ENCODE measurements around the gene CCN5.
A peak's percentile ranks its signal among the peaks of the same experiment; 100 is the strongest.
"Not testable (repeated sequence)": the region's sequence is repeated elsewhere in the genome, so short reads cannot be mapped to it uniquely, and the experiment has no call there.

Gene CCN5, protein sequence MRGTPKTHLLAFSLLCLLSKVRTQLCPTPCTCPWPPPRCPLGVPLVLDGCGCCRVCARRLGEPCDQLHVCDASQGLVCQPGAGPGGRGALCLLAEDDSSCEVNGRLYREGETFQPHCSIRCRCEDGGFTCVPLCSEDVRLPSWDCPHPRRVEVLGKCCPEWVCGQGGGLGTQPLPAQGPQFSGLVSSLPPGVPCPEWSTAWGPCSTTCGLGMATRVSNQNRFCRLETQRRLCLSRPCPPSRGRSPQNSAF

DNA sequence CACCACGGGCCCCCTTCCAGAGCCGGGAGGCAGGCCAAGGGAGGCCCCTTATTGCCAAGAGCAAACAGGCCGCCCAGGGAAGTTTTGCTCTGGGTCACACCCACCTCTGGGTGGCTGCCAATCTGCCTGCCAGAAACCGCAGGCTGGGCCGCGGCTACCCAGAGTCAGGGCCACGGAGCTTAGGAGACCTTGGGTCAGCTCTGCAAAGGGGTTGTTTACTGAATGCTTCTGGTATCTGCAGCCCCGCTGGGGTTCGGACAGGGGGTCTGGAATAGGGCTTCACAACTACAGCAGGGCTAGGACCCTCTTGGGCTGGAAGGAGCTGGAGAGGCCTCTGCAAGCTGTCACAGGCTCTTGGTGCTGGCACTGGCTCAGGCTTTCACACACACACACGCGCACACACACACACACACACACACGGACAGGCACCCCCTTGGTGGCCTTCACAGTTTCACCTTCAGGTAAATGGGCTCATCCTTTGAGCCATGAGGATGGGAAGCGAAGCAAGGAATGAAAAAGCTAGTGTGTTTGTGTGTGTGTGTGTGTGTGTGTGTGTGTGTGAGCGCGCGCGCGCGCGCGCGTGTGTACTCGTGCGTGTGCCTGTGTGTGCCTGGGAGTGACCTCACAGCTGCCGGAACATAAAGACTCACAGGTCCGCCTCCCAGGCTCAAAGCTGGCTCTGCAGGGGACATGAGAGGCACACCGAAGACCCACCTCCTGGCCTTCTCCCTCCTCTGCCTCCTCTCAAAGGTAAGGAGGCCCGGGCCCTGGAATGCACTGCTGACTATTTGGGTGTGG, at the start of gene CCN5:
CCN5 (plus strand) TSS at position 669 of the 798 bp plus-strand sequence; CDS start at position 691, 22 bp downstream.
- no peak for FAIRE-seq

DNA sequence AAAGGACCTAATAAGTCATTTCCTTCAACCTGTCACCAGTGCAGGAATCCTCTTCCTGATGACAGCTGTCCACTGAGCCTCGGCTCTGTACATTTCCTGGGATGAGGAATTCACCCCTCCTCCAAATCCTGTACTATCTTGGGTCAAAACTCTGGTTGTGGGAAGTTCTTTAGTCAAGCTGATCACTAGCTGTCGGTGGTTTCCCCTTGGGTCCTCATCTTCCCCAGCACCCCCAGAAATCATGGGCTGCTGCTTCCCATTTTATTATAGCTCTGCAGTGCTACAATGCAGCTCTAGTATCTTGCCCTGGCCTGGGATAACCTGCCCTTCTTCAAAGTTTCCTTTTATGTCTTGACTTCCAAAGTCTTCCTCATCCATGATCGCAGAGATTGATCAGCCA, 49.1 kb upstream of the CCN5 start:
- no peak for FAIRE-seq

DNA sequence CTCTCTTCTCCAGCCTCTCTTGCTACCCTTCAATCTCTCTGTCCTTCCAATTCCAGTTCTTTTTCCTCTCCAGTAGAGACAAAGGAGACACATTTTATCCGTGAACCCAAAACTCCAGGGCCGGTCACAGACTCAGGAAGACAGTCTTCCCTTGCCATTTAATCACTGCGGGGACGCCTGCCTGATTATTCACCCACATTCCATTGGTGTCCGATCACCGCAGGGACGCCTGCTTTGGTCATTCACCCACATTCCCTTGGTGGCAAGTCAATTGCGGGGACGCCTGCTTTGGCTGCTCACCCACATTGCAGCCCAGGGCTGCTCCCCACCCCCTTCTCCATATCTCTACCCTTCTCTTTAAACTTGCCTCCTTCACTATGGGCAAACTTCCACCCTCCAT, 44.3 kb upstream of the CCN5 start:
- not testable (repeated sequence) for FAIRE-seq

DNA sequence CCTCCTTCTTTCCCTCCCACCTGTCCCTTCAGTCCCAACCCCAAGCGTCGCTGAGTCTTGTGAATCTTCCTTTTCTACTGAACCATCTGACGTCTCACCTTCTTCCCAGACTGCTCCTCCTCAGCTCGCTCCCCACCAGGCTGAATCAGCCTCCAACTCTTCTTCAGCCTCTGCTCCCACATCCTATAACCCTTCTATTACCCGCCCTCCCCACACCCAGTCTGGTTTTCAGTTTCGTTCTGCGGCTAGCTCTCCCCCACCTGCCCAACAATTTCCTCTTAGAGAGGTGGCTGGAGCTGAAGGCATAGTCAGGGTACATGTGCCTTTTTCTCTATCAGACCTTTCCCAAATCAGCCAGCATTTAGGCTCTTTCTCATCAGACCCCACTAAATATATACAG, 43.6 kb upstream of the CCN5 start:
- FAIRE-seq = not testable (repeated sequence)

DNA sequence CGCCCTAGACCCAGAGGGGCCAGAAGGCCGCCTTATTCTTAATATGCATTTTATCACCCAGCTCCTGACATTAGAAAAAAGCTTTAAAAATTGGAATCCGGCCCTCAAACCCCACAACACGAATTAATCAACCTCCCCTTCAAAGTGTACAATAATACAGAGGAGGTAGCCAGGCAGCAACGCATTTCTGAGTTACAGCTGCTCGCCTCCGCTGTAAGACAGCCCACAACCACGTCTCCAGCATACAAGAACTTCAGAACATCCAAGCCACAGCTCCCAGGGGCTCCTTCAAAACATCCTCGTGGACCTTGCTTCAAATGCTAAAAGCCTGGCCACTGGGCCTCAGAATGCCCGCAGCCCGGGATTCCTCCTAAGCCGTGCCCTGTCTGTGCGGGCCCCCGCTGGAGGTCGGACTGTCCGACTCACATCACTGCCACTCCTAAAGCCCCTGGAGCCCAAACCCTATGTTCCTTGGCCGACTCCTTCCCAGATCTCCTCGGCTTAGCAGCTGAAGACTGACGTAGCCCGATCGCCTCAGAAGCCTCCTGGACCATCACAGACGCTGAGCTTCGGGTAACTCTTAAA, 42.8 kb upstream of the CCN5 start:
- FAIRE-seq = not testable (repeated sequence)

DNA sequence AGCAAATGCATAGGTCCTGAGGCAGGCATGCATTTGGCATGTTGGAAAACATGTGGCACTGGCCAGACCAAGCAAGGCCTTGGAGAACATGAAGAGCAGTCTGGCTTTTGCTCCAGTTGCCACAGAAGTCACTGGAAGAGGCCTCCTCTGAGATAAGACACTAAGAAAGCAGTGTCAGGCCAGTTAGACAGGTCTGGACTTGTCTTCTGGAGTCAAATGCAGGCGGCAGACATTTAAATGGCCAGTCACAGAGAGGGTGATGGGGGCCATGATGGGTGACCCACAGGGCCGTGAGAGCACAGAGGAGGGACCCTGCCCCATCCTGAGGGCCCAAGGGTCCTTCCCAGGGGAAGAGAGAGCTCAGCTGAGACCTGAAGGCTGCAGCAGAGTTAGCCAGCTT, 36.9 kb upstream of the CCN5 start:
- FAIRE-seq = no peak

DNA sequence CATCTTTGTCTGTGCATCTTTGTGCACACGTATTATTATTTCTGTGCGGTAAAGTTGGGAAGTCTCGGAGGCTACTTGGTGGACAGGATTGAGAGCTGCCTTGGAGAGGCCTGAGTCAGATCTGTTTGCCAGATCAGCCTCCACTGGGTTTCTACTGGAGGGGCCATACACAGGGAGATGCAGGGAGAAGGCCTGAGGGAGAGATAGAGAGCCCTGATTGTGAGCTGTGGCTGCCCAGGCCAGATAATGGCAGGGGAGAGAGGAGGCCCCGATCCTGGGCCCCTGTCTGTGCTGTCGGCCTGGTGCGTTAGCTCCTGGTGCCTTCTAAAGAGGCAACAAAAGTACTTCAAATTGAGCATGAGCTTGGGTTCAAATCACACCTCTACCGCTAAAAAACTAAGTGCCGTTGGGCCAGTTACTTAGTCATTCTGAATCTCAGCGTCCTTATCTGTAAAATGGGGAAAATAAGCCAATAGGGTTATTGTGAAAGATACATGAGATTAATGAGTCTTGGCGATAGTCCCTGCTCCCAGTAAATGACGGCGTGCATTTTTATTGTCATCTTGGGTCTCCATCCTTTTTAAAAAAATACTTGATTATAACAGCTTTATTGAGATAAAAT, 36.1 kb upstream of the CCN5 start:
- no peak for FAIRE-seq

DNA sequence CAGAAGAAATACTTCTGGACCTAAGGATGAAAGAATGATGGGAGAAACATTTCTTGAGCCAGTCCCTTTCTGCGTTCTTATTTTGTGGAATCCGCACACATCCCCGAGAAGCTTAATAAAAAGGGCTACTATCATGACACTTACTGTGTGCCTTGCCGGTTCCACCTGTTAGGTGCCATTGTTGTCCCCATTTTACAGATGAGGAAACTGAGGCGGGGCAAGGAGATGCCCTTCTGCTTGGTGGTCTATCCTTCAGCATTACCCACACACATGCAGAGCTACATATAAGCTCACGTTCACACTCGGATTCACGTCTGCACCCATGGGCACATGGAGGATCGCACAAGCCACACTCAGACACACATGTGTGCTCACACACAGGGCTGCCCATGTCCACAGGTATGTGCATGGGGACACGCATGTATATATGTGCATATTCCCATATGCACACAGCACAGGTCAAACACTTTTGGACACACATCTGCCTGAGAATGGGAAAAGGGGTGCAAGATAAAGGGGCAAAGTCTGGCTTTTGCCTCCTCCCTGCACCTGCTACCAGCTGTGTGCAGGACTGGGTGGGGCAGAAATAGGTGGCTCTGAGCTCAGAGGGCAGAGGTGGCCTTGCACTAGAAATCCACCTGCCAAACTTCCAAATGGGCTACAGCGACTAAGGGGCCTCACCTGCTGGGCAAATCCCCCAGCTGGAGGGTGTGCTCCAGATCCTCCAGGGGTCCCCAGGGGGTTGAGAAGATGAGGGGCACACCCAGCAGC, 33.2 kb upstream of the CCN5 start:
- FAIRE-seq = no peak

DNA sequence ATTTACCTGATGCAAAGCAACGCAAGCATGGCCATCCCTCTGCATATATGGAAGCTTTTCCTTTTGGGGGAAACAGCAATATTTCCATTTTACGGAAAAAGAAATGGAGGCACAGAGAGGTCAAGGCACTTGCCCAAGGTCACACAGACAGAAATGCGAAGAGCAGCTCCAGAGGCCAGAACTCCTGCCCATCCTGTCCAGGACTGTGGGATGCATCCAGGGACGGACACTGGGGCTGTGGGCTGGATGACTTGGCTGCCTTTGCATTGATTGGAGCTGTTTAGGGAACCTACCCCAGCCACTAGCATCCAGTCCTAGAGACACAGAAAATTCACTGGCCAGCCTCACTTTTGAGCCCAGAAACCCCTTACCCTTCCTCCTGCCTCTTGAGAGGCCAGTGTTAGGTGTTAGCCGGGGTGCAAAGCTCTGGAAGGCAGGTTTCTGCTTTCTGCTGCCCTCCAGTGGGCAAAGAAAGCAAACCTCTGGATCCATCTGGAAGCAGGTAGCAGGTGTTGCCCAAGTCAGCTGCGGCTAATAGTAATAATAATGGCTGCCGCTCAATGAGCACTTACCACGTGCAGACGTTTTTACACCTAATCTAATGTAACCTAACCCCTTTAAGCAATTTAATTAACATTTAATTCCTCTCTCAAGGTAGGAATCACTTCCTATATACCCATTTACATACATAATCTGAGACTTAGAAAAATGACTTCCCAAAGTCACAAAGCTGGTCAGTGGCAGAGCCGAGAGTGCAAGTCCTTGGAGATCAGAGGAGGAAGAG, 31.7 kb upstream of the CCN5 start:
- FAIRE-seq = no peak

DNA sequence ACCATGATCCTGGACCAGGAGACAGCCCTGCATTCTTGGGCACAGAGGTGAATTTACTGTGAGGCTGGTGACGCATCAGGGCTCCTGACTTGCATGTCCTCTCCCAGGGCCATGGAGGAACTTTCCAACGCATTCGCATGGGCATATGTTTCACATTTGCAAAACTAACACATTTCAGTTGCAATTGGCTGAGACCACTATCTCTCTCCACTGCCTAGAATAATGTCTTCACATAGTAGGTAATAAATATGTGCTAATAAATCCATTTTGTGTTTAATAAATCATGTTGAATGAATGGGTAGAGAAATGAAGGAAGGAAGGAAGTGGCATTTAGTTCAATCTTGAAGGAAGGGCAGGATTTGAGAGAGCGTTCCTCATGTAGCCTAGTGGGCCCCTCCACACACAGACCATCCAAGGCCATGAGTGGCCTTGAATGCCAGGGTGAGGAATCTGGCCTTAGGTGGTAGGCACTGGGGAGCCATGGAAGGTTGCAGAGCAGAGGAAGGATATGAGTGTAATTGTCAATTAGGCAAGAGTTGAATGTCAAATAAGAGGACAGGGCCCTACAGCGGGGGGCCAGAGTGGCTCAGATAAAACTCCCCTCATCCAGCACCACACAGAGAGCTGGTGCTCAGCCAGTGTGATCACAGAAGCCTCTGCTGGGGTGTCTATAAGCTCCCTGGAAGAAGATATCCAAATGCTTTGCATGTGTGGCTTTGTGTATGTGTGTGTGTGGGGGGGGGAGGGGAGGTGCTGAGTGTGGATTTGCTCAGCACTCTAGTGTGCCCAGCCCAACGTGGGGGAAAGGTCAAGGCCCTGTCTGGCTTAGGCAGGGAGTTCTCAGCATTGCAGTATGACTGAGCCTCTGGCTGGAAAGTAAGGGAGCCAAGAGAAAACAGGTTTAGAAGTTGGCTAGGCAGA, 30.9 kb upstream of the CCN5 start:
- FAIRE-seq = no peak

DNA sequence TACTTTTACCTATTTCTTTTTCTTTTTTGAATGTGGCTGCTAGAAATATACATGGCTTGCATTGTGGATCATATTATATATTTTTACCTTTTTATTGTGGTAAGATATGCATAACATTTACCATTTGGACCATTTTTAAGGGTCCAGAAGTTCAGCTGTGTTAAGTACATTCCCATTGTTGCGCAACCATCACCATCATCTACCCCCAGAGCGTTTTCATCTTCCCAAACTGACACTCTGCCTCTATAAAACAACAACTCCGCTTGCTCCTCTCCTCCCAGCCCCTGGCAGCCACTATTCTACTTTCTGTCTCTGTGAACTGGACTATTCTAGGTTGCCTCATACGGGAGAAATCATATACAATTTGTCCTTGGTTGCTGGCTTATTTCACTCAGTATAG, 28.2 kb upstream of the CCN5 start:
- no peak for FAIRE-seq

DNA sequence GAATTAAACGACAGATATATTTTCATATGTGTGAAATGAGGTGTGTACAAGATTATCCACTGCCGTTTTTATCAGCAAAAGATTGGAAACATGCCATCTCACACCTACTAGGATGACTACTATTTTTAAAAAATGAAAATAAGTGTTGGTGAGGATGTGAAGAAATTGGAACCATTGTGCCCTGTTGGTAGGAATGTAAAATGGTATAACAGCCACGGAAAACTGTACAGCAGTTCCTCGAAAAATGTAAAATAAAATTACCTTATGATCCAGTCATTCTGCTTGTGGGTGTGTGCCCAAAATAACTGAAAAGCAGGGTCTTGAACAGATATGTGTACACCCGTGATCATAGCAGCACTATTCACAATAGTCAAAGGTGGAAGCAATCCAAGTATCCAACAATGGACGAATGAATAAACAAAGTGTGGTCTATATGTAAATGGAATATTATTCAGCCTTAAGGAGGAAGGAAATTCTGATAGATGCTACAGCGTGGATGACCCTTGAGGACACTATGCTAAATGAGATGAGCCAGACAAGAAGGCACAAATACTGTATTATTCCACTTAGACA, 27.0 kb upstream of the CCN5 start:
- FAIRE-seq = no peak

DNA sequence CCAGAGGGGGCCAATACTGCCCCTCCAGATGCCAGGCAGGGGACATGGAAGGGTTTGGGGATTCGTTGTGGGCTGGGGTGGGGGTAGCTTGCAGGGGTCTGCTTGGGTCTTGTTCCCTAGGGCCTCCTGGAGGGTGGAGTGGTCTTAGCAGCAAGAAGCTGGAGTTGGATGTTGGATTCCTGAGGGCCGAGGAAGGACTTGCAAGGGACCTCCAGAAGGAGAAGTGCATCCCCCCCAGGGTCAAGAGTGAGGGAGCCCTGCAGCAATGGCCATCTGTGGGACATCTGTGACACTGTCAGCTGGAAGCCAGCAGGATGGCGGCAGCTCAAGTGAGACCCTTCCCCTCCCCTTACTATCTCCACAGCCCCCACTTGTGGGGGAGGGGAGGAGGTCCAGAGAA, 25.4 kb upstream of the CCN5 start:
- FAIRE-seq = no peak

DNA sequence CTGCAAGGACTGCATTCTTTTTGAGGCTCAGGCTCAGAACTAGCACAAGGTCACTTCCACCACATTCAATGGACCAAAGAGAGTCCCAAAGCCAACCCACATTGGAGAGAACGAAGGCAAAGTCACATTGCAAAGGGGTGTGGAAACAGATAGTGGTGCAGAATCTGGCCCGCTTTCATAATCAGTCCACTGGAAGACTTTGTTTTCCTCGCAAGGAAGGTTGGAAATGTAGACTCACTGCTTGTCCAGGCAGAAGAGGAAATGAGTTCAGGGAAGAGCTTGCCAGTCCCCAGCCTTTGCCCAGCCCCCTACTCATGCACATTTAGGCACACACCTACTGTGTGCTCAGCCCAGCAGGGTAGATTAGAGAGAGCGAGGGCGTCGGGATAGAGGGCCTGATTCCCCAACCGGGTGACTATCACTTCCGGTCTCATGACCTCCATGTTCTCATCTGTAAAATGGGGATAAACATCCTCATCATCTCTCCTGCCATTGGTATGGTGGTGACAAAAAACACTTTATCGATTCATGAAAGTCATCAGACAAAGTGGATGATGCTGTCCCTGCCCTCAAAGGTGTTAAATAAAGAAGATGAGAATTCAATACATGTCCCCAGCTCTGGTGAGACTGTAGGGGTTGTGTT, 24.3 kb upstream of the CCN5 start:
- no peak for FAIRE-seq

DNA sequence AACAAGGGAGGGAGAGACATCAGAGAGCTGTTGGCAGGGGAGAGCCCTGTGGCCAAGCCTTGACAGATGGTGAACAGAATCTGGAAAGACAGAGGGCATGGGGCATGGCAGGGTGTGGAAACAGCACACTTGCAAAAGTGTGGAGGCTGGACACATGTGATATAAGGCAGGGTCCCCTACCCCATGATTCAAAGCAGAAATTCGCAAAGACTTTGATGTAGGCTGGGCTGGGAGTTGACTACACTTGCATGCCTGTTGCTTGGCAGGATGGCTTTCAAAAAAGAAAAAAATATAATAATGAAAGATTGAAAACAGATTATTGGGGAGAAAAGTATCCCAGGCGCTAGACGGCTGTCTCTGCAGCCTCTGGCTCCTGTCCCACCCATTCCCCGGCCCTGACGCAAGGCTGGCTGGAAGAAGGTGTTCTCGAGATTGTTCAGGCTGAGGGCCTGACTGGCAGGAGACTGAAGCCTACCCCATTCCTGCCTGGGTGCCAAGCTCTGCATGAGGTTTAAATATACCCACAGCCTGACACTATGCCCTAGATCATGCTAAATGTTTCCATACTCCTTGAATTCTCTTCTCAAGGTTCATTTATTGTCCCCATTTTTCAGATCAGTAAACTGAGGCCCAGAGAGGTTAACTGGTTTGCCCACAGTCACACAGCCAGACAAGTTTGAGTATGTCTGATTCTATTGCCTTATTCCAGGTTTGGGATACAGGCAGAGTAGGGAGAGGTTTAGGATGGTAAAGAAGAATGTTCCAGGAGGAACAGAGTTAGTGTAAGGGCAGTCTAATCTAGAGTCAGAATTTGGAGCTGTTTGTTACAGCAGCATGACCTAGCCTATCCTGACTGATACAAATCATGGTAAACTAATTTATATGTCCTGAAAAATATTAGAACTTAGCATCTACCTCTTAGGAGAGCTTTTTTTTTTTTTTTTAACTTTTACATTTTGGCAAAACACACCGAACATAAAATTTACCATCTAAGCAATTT, 23.4 kb upstream of the CCN5 start:
- no peak for FAIRE-seq

DNA sequence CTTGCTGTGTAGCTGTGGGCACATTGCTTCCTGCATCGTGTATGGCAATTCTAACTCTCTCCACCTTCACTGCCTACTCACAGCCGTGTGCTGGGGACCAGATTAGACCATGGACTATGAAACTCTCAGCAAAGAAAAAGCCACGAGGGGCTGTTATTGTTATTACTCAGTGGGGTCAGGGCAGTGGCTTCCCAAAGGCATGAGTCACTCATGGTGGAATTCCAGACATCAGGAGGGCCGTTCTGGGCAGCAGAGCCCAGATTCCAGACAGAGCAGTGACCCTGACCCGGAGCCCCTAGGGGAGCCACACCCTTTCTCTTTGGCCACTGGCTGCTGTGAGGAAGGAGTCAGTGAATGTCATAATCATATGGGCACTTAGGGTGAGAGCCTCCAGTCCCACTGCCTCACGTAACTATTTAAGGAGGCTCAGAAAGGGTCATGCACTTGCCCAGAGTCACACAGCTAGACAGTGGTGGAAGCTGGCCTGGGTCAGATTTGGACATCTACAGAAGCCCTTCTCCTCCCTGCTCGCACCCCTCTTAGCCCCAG, 22.2 kb upstream of the CCN5 start:
- peak; percentile 50 for FAIRE-seq

DNA sequence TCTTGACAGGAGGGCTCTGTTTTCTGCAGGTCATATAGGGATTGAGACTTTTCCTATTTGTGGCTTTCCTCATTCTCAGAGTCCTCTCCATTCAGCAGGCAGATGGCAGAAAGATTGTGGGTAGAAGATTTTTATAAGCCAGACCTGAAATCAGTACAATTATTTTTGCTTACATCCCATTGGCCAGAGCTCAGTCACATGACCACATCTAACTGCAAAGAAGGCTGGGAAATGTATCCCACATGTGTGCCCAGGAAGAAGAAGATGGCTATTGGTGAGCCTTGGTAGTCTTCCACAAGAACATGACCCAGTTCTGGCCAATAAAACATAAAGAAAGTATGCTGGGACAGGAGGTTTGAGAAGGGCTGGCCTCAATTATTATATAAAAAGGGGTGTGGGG, 21.5 kb upstream of the CCN5 start:
- no peak for FAIRE-seq

DNA sequence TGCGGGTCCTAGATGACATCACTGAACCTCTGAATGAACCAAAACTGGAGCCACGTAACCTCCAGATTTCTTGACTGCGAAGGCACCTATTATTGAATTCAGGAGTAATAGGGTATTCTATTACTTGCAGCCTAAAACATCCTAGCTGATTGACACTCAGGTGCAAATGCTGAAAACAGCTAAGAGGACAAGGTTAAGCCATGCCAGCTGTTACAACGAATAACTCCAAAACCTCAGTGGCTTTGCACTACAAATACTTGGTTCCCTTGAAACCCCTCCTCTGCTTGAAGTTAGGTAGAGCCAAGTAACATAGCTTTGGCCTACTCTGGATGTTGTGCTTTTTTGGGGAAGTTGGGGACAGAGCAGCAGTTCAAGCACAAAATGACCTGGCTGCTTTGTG, 21.0 kb upstream of the CCN5 start:
- FAIRE-seq = no peak
